ENCODE measurements around the gene SCRN2.

SCRN2 gene

GRCh38 chr17:47869114-47869513, 28.0 kb upstream of the SCRN2 start:
- no peak for DNase-seq (ENCODE audit: low read depth)
- no peak overlapping the region for H3K4me3 ChIP-seq (ENCODE audit: low read depth, low read length)
- TF ChIP-seq CTCF (IDR thresholded peaks at IDR 0.05; ENCODE audit: insufficient read depth, low read depth, low read length, missing control alignments): no peak

- no peak for DNase-seq (ENCODE audit: low read depth)
- H3K4me3 ChIP-seq (ENCODE audit: low read depth, low read length): no peak overlapping the region
- no peak for TF ChIP-seq CTCF (IDR thresholded peaks at IDR 0.05; ENCODE audit: insufficient read depth, low read depth, low read length, missing control alignments)
These were observed 26.9 kb upstream of the SCRN2 start for GRCh38 chr17:47867813-47868533.

- H3K4me3 ChIP-seq (ENCODE audit: low read depth, low read length): no peak overlapping the region
These were observed 25.9 kb upstream of the SCRN2 start for GRCh38 chr17:47866941-47867340.

GRCh38 chr17:47864791-47865216, 23.7 kb upstream of the SCRN2 start:
- TF ChIP-seq CTCF (IDR thresholded peaks at IDR 0.05; ENCODE audit: insufficient read depth, low read depth, low read length, missing control alignments): no peak
- no peak overlapping the region for H3K4me3 ChIP-seq (ENCODE audit: low read depth, low read length)
- no peak for DNase-seq (ENCODE audit: low read depth)

More at GRCh38 chr17:47866941-47867340, 25.9 kb upstream of the SCRN2 start:
- DNase-seq (ENCODE audit: low read depth): no peak
- no peak for TF ChIP-seq CTCF (IDR thresholded peaks at IDR 0.05; ENCODE audit: insufficient read depth, low read depth, low read length, missing control alignments)

GRCh38 chr17:47862621-47863440, 21.8 kb upstream of the SCRN2 start:
- DNase-seq (ENCODE audit: low read depth): no peak
- H3K4me3 ChIP-seq (ENCODE audit: low read depth, low read length): no peak overlapping the region
- TF ChIP-seq CTCF (IDR thresholded peaks at IDR 0.05; ENCODE audit: insufficient read depth, low read depth, low read length, missing control alignments): no peak

GRCh38 chr17:47860386-47860785, 19.3 kb upstream of the SCRN2 start:
- H3K4me3 ChIP-seq (ENCODE audit: low read depth, low read length): no peak overlapping the region
- no peak for DNase-seq (ENCODE audit: low read depth)

More at GRCh38 chr17:47860386-47860785, 19.3 kb upstream of the SCRN2 start:
- TF ChIP-seq CTCF (IDR thresholded peaks at IDR 0.05; ENCODE audit: insufficient read depth, low read depth, low read length, missing control alignments): no peak

Measured in GM12865 (cell line).